Upper lobe of left lung (tissue), 4 donors: Measurements from ENCODE around the gene MLIP.

Source experiments
- CTCF ChIP-seq, 6 experiments: fragments of 450-650 bp in 4 of 6; fragments of 200-600 bp in 2 of 6; sonication (generic) in 2 of 6; IDR thresholded peaks; one replicate each; pipeline ENCODE4 v1.5.1; 2016 to 2019; ENCODE audit warnings: antibody characterized with exemption in 6 of 6
- POLR2A ChIP-seq, 4 donors: fragments of 450-650 bp; IDR thresholded peaks; one replicate each; pipeline ENCODE4 v1.5.1; 2016 to 2017; ENCODE audit warnings: antibody characterized with exemption in 4 of 4, mild to moderate bottlenecking in 2 of 4
- POLR2AphosphoS5 ChIP-seq, 2 donors: sonication (generic); formaldehyde crosslinking; IDR thresholded peaks; one replicate each; pipeline ENCODE4 v1.5.1; 2017; ENCODE audit warnings: antibody characterized with exemption in 2 of 2

- no peak for TF ChIP-seq POLR2AphosphoS5 (IDR thresholded peaks at IDR 0.05)
- TF ChIP-seq CTCF (IDR thresholded peaks at IDR 0.05), result no peak
- TF ChIP-seq POLR2A (IDR thresholded peaks at IDR 0.05), result no peak
These were observed 21.3 kb downstream of the MLIP start for GRCh38 chr6:54132587-54132986.
